Common myeloid progenitor, CD34-positive (primary cell): ENCODE measurements around the gene ATOH8.

Source experiments
- CTCF ChIA-PET: fragments of 350-600 bp; sonication (Branson Sonifier 250); formaldehyde crosslinking; loops from one replicate; lab custom pipeline; 2021; ENCODE audit warnings: antibody characterized with exemption; lab: Charles Lee
- POLR2A ChIA-PET: fragments of 350-600 bp; sonication (Branson Sonifier 250); formaldehyde crosslinking; loops from one replicate; lab custom pipeline; 2021; ENCODE audit warnings: antibody characterized with exemption; lab: Charles Lee
- DNase-seq, 3 donors: peaks; one replicate each; pipeline versions ENCODE4 v3.0.0 to v3.0.0-alpha.2; 2013
- H3K27ac ChIP-seq, 2 experiments: 1 replicate in 1 of 2; 2 replicates in 1 of 2; pipeline ENCODE4 v1.7.0; 2013; ENCODE audit warnings: inconsistent platforms in 2 of 2, low read length in 2 of 2, mild to moderate bottlenecking in 2 of 2, low read depth in 1 of 2, moderate library complexity in 1 of 2; ENCODE audit not compliant: severe bottlenecking in 2 of 2, insufficient read depth in 1 of 2, poor library complexity in 1 of 2
- H3K27me3 ChIP-seq, 5 experiments: replicated peaks in 2 of 5; 1 replicate in 3 of 5; 2 replicates in 2 of 5; pipeline versions ENCODE4 v1.6.1 to v1.7.0; 2013; ENCODE audit warnings: low read length in 4 of 5, mild to moderate bottlenecking in 2 of 5, moderate library complexity in 2 of 5, inconsistent platforms in 1 of 5; ENCODE audit not compliant: insufficient read depth in 5 of 5, control insufficient read depth in 4 of 5
- H3K36me3 ChIP-seq, 4 experiments: 1 replicate in 2 of 4; 2 replicates in 2 of 4; pipeline versions ENCODE4 v1.6.1 to v1.7.0; 2013; ENCODE audit warnings: low read length in 3 of 4, control low read depth in 1 of 4, mild to moderate bottlenecking in 1 of 4; ENCODE audit not compliant: control insufficient read depth in 4 of 4, insufficient read depth in 4 of 4
- H3K4me1 ChIP-seq, 4 experiments: 1 replicate in 3 of 4; 2 replicates in 1 of 4; pipeline versions ENCODE4 v1.6.1 to v1.7.1; 2013; ENCODE audit warnings: low read length in 3 of 4, mild to moderate bottlenecking in 3 of 4, control low read depth in 1 of 4, inconsistent platforms in 1 of 4, moderate library complexity in 1 of 4; ENCODE audit not compliant: control insufficient read depth in 4 of 4, insufficient read depth in 4 of 4; ENCODE audit errors: control extremely low read depth in 1 of 4
- H3K4me3 ChIP-seq, 7 experiments: 1 replicate in 4 of 7; 2 replicates in 3 of 7; pipeline versions ENCODE4 v1.5.1 to v1.7.0; 2013; ENCODE audit warnings: mild to moderate bottlenecking in 7 of 7, low read length in 6 of 7, moderate library complexity in 6 of 7, inconsistent platforms in 2 of 7, low read depth in 2 of 7, control low read depth in 1 of 7; ENCODE audit not compliant: insufficient read depth in 4 of 7, control insufficient read depth in 1 of 7; ENCODE audit errors: extremely low read depth in 1 of 7
- H3K9me3 ChIP-seq, 5 experiments: 1 replicate in 4 of 5; 2 replicates in 1 of 5; pipeline versions ENCODE4 v1.6.1 to v1.7.1; 2013; ENCODE audit warnings: low read length in 4 of 5, mild to moderate bottlenecking in 2 of 5, inconsistent platforms in 1 of 5, low read depth in 1 of 5, moderate library complexity in 1 of 5; ENCODE audit not compliant: control insufficient read depth in 4 of 5, insufficient read depth in 2 of 5; ENCODE audit errors: control extremely low read depth in 1 of 5
- WGBS: methylation state at CpG from one replicate; pipeline ENCODE4 v1.1.5; 2013; ENCODE audit not compliant: insufficient coverage; 5-methylcytosine and 5-hydroxymethylcytosine counted together

ATOH8 gene

GRCh38 chr2:85729825-85730510 is 23.8 kb upstream of the ATOH8 start:
- no peak for DNase-seq
- no peak overlapping the region for H3K4me3 ChIP-seq
- H3K4me1 ChIP-seq = peaks cover 0 to 11% (median 4%) of the 10 kb centered on the region in 4 experiments
- no peaks in the 10 kb centered on the region for H3K9me3 ChIP-seq
- CTCF ChIA-PET = interaction anchor here (0.7 to 2.4 kb wide), 28 partner anchors 8 to 350 kb away, joined by 3 to 83 read pairs (median 5); partner anchors contain the start of gene ATOH8
- 94% methylated on average over 7 of the region's 10 CpGs for WGBS
- no peak overlapping the region for H3K27ac ChIP-seq
- POLR2A ChIA-PET = interaction anchor here (0.7 kb wide), 1 partner anchor 470 kb away, joined by 3 read pairs; no protein-coding TSS in a partner anchor
- H3K27me3 ChIP-seq = peaks cover 0 to 5% (median 2%) of the 10 kb centered on the region in 5 experiments
- no peaks in the 10 kb centered on the region for H3K36me3 ChIP-seq

GRCh38 chr2:85730686-85731230 is 23.0 kb upstream of the ATOH8 start:
- 100% methylated on average over 4 of the region's 10 CpGs for WGBS
- no peak for DNase-seq
- no peak overlapping the region for H3K4me3 ChIP-seq
- H3K36me3 ChIP-seq = no peaks in the 10 kb centered on the region
- H3K4me1 ChIP-seq = peaks cover 0 to 11% (median 4%) of the 10 kb centered on the region in 4 experiments
- POLR2A ChIA-PET = no interaction called here
- no peak overlapping the region for H3K27ac ChIP-seq
- H3K9me3 ChIP-seq = no peaks in the 10 kb centered on the region
- peaks cover 0 to 5% (median 2%) of the 10 kb centered on the region in 5 experiments for H3K27me3 ChIP-seq
- CTCF ChIA-PET = interaction anchor here (1.1 to 3.9 kb wide), 7 partner anchors 11 to 349 kb away, joined by 3 to 83 read pairs (median 6); no protein-coding TSS in a partner anchor

GRCh38 chr2:85731606-85732005 is 22.2 kb upstream of the ATOH8 start:
- H3K9me3 ChIP-seq = no peaks in the 10 kb centered on the region
- H3K36me3 ChIP-seq = no peaks in the 10 kb centered on the region
- no peak overlapping the region for H3K27ac ChIP-seq
- ChIA-PET CTCF (interaction anchor here (1.0 to 6.4 kb wide), 6 partner anchors 9 to 96 kb away, joined by 3 to 43 read pairs (median 5); no protein-coding TSS in a partner anchor), POLR2A (no interaction called here)
- 100% methylated on average over 1 of the region's 3 CpGs for WGBS
- H3K4me1 ChIP-seq = peaks cover 0 to 11% (median 4%) of the 10 kb centered on the region in 4 experiments
- H3K4me3 ChIP-seq = no peak overlapping the region
- no peak for DNase-seq
- H3K27me3 ChIP-seq = peaks cover 0 to 5% (median 2%) of the 10 kb centered on the region in 5 experiments

GRCh38 chr2:85732467-85733120 is 21.2 kb upstream of the ATOH8 start:
- CTCF ChIA-PET = interaction anchor here (0.7 to 6.4 kb wide), 12 partner anchors 10 to 95 kb away, joined by 3 to 43 read pairs (median 4); no protein-coding TSS in a partner anchor

GRCh38 chr2:85733121-85733960 is 20.4 kb upstream of the ATOH8 start:
- Histone ChIP-seq H3K27me3 (peaks cover 0 to 2% (median 2%) of the 10 kb centered on the region in 5 experiments), H3K4me3 (no peak overlapping the region), H3K9me3 (no peaks in the 10 kb centered on the region), H3K36me3 (no peaks in the 10 kb centered on the region), H3K4me1 (peaks cover 0 to 11% (median 4%) of the 10 kb centered on the region in 4 experiments), H3K27ac (no peak overlapping the region)
- no peak for DNase-seq
- POLR2A ChIA-PET = no interaction called here
- 95% methylated on average over 12 of the region's 18 CpGs for WGBS
- CTCF ChIA-PET = interaction anchor here (0.6 to 6.4 kb wide), 15 partner anchors 9 to 89 kb away, joined by 3 to 43 read pairs (median 3); no protein-coding TSS in a partner anchor

More at GRCh38 chr2:85732467-85733120, 21.2 kb upstream of the ATOH8 start:
- Histone ChIP-seq H3K27me3 (peaks cover 0 to 5% (median 2%) of the 10 kb centered on the region in 5 experiments), H3K4me1 (peaks cover 0 to 11% (median 4%) of the 10 kb centered on the region in 4 experiments), H3K36me3 (no peaks in the 10 kb centered on the region), H3K9me3 (no peaks in the 10 kb centered on the region), H3K27ac (no peak overlapping the region), H3K4me3 (no peak overlapping the region)
- POLR2A ChIA-PET = interaction anchor here (0.5 kb wide), 1 partner anchor 742 kb away, joined by 3 read pairs; no protein-coding TSS in a partner anchor
- no peak for DNase-seq
- no CpG with 5 or more reads among the region's 2 CpGs for WGBS

GRCh38 chr2:85734015-85734414 is 19.8 kb upstream of the ATOH8 start:
- DNase-seq = no peak
- 95% methylated on average over 4 of the region's 4 CpGs for WGBS
- no peaks in the 10 kb centered on the region for H3K36me3 ChIP-seq
- no peaks in the 10 kb centered on the region for H3K9me3 ChIP-seq
- H3K4me3 ChIP-seq = no peak overlapping the region
- peaks cover 0 to 8% (median 2%) of the 10 kb centered on the region in 4 experiments for H3K4me1 ChIP-seq
- peaks cover 0 to 3% (median 0%) of the 10 kb centered on the region in 5 experiments for H3K27me3 ChIP-seq
- H3K27ac ChIP-seq = no peak overlapping the region
- ChIA-PET POLR2A (no interaction called here), CTCF (interaction anchor here (1.0 to 6.4 kb wide), 7 partner anchors 8 to 79 kb away, joined by 3 to 43 read pairs (median 5); no protein-coding TSS in a partner anchor)
